ENCODE results near the gene EGFL8. TPM values are rescaled to one million over a fixed set of nuclear protein-coding genes. Genes with fewer than 3 reads are reported as not detected.

EGFL8 gene
- total RNA-seq, 2 donors from 2014 or later: 5.7 to 6.9 TPM

DNA sequence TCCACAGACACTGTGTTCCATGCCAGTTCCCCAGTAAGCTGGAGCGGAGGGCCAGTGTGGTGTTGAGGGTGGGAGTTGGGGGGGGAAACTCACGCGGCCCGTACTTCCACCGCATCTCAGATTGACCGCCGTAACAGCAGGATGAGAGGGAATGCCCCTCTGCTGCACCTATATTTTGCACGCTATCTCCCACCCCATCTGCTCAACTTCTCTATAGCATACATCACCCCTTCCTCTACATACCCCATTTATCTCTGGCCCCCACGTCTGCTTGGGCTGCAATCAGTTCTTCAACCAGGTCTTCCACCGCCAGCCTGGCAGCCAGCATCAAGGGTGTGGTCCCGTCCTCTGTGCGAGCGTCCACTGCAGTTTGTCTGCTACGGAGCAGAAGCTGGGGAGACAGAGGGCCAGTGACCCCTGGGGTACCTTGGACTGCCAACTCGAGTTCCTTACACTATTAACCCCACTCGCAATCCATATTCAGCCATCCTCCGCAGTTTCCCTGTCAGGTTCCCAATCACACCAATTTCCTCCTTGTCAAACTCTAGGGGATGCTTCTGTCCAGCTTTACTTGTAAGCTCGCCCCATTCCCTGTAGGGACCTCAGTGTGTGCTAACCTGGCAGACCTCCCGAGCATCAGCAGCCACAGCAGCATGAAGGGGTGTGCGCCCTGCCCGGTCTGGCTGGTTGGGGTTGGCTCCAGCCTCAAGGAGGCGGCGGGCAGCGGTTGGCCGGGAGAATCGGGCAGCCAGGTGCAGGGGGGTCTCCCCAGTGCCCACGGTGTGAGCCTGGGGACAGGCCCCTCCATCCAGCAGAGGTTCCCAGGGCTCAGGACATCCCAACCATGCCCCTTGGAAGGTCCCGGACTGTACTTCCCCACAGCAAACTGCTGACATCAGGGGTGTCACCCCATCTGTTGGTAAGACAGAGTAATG lies 32.6 kb downstream of the EGFL8 start:
- WGBS, 2 donors: 21 to 24% methylated on average over 20 to 27 of the region's 28 CpGs
- peak overlapping the region in 1 of 2 donors; percentile 10 for H3K4me3 ChIP-seq
- no peak for TF ChIP-seq POLR2A (IDR thresholded peaks at IDR 0.05)
- TF ChIP-seq, protein P1, sequence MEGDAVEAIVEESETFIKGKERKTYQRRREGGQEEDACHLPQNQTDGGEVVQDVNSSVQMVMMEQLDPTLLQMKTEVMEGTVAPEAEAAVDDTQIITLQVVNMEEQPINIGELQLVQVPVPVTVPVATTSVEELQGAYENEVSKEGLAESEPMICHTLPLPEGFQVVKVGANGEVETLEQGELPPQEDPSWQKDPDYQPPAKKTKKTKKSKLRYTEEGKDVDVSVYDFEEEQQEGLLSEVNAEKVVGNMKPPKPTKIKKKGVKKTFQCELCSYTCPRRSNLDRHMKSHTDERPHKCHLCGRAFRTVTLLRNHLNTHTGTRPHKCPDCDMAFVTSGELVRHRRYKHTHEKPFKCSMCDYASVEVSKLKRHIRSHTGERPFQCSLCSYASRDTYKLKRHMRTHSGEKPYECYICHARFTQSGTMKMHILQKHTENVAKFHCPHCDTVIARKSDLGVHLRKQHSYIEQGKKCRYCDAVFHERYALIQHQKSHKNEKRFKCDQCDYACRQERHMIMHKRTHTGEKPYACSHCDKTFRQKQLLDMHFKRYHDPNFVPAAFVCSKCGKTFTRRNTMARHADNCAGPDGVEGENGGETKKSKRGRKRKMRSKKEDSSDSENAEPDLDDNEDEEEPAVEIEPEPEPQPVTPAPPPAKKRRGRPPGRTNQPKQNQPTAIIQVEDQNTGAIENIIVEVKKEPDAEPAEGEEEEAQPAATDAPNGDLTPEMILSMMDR (IDR thresholded peaks at IDR 0.05): no peak
- DNase-seq (peak in 1 of 4 donors; percentile 39), ATAC-seq (no peak)
- peak overlapping the region; percentile 95 to 100 (median 99) for H3K27ac ChIP-seq
- H3K9me3 ChIP-seq: no peaks in the 10 kb centered on the region
- no peaks in the 10 kb centered on the region for H3K27me3 ChIP-seq
- no peaks in the 10 kb centered on the region for H3K36me3 ChIP-seq (replicated peaks in 1 of 2; ENCODE audit: insufficient read depth in 1 of 2, low read depth in 2 of 2)
- H3K4me1 ChIP-seq: peaks cover 20% of the 10 kb centered on the region
- intact Hi-C loops (cut with DNase I): no loop called here

GRCh38 chr6:32198345-32198696 lies 33.9 kb downstream of the EGFL8 start:
- DNase-seq (no peak), ATAC-seq (no peak)
- Histone ChIP-seq H3K27me3 (no peaks in the 10 kb centered on the region), H3K4me1 (peaks cover 20% of the 10 kb centered on the region), H3K4me3 (no peak overlapping the region), H3K27ac (no peak overlapping the region), H3K36me3 (replicated peaks in 1 of 2; ENCODE audit: insufficient read depth in 1 of 2, low read depth in 2 of 2) (no peaks in the 10 kb centered on the region), H3K9me3 (no peaks in the 10 kb centered on the region)
- 59 to 60% methylated on average over 3 of the region's 3 CpGs for WGBS, 2 donors
- intact Hi-C loops (cut with DNase I): no loop called here
- TF ChIP-seq, protein P1 (IDR thresholded peaks at IDR 0.05): no peak
- TF ChIP-seq POLR2A (IDR thresholded peaks at IDR 0.05): no peak

DNA sequence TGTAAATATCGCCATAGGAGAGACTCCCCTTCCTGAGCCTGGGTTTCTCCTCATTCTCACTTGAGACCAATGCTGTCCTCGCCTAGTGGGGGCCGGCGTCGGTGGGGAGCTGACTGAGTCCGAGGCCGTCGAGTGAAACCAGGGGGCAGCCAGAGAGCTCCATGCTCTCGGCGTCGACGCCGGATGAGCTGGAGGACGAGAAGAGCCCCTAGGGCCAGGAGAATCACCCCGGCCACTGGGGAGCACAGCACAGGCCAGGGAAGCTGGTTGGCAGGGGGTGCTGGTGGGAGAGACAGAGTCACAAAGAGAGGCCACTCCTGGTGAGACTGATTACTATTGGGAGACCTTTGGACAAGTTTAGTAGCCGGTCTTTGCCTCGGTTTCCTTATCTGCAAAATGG lies 34.5 kb downstream of the EGFL8 start:
- no peak for DNase-seq
- 68 to 79% methylated on average over 13 to 17 of the region's 17 CpGs for whole genome bisulfite sequencing, 2 donors
- intact Hi-C loops (cut with DNase I): no loop called here
- no peak overlapping the region for H3K4me3 ChIP-seq
- no peak for ATAC-seq
- H3K27ac ChIP-seq: no peak overlapping the region
- H3K4me1 ChIP-seq: peaks cover 20% of the 10 kb centered on the region
- no peak for TF ChIP-seq POLR2A (IDR thresholded peaks at IDR 0.05)
- TF ChIP-seq, protein P1 (IDR thresholded peaks at IDR 0.05): no peak
- H3K36me3 ChIP-seq (replicated peaks in 1 of 2; ENCODE audit: insufficient read depth in 1 of 2, low read depth in 2 of 2): no peaks in the 10 kb centered on the region
- no peaks in the 10 kb centered on the region for H3K9me3 ChIP-seq
- H3K27me3 ChIP-seq: no peaks in the 10 kb centered on the region

DNA sequence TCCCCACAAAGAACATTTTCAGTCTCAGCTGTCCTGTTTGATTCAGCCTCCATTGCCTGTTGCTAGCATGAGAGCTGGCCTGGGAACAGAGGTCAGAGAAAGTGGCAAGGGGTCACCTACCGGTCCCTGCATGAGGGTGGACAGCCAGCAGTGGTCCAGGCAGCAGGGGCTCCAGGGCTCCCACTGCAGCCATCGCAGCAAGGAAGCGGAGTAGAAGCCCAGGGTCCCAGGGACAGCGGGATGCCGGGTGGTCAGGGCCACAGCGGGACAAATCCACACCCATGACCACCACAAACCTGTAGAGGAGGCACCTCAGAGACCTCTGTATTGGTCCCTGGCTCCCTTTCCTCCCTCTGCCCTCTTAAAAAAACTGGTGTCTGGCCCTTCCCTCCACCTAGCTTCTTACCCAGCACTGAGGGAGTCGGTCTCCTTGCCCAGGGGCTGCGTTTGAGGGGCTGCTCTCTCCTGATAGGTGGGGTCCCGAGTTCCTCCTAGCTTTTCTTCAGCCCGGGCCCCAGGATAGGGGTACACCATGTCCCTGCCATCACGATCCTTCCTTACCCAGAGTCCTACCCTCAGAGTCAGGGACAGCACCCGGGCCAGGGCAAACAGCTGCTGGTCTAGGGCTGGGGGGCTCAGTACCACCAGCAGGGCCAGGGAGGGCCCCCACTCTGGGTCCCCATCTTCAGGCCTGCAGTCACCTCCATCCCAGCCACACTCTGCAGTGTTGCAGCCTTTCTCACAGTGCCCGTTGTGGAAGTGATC lies 36.5 kb downstream of the EGFL8 start:
- H3K36me3 ChIP-seq (replicated peaks in 1 of 2; ENCODE audit: insufficient read depth in 1 of 2, low read depth in 2 of 2): no peaks in the 10 kb centered on the region
- no peaks in the 10 kb centered on the region for H3K27me3 ChIP-seq
- DNase-seq (no peak), ATAC-seq (no peak)
- no peak overlapping the region for H3K4me3 ChIP-seq
- 62 to 70% methylated on average over 12 to 13 of the region's 13 CpGs for WGBS, 2 donors
- peaks cover 11% of the 10 kb centered on the region for H3K4me1 ChIP-seq
- intact Hi-C loops (cut with DNase I): no loop called here
- no peak for TF ChIP-seq POLR2A (IDR thresholded peaks at IDR 0.05)
- TF ChIP-seq, protein P1 (IDR thresholded peaks at IDR 0.05): no peak
- H3K9me3 ChIP-seq: no peaks in the 10 kb centered on the region
- H3K27ac ChIP-seq: no peak overlapping the region
